A673 (cell line): ENCODE results near the gene NCOR1. TPM values are rescaled to one million over a fixed set of nuclear protein-coding genes. Genes with fewer than 3 reads are reported as not detected.

Experiments used
- BruUV-seq: library from RNA; stranded (reverse); fragments of 400-500 nt; replicated peaks from 2 replicates; lab custom pipeline; 2021; lab: Mats Ljungman, UMichigan
- CTCF ChIA-PET: fragments of 300-600 bp; sonication (Branson Sonifier 250); formaldehyde crosslinking; loops from one replicate; lab custom pipeline; 2022; ENCODE audit warnings: antibody characterized with exemption; lab: Charles Lee
- POLR2A ChIA-PET: fragments of 300-600 bp; sonication (Branson Sonifier 250); formaldehyde crosslinking; loops from one replicate; lab custom pipeline; 2022; ENCODE audit warnings: antibody characterized with exemption; ENCODE audit not compliant: low non-redundant PET; lab: Charles Lee
- DNase-seq: peaks from one replicate; pipeline ENCODE4 v3.0.0-alpha.2; 2015; ENCODE audit warnings: low spot score
- H3K27ac ChIP-seq: fragments of 200-600 bp; sonication (generic); 2 replicates; pipeline ENCODE4 v1.5.1; 2016; ENCODE audit warnings: mixed run types, low read depth, mild to moderate bottlenecking, mixed read lengths, antibody characterized with exemption, low read length; ENCODE audit not compliant: poor library complexity, severe bottlenecking
- H3K27me3 ChIP-seq: fragments of 200-600 bp; sonication (generic); replicated peaks from 2 replicates; pipeline ENCODE4 v1.6.1; 2017; ENCODE audit warnings: mixed run types, low read depth, mild to moderate bottlenecking, mixed read lengths, antibody characterized with exemption, low read length; ENCODE audit not compliant: insufficient read depth, poor library complexity
- H3K36me3 ChIP-seq: fragments of 200-600 bp; sonication (generic); 2 replicates; pipeline ENCODE4 v1.6.1; 2016; ENCODE audit warnings: mixed run types, mild to moderate bottlenecking, mixed read lengths, antibody characterized with exemption, low read length; ENCODE audit not compliant: insufficient read depth, poor library complexity, severe bottlenecking
- H3K4me1 ChIP-seq: fragments of 200-600 bp; sonication (generic); 2 replicates; pipeline ENCODE4 v1.6.1; 2017; ENCODE audit warnings: mixed run types, mild to moderate bottlenecking, mixed read lengths, antibody characterized with exemption, low read length; ENCODE audit not compliant: insufficient read depth, poor library complexity, severe bottlenecking
- H3K4me3 ChIP-seq: fragments of 200-600 bp; sonication (generic); 2 replicates; pipeline ENCODE4 v1.5.1; 2016; ENCODE audit warnings: low read depth, mixed run types, mild to moderate bottlenecking, mixed read lengths, low read length; ENCODE audit not compliant: poor library complexity, severe bottlenecking
- H3K9me3 ChIP-seq: fragments of 200-600 bp; sonication (generic); 2 replicates; pipeline ENCODE4 v1.6.1; 2016; ENCODE audit warnings: mixed run types, low read depth, mild to moderate bottlenecking, mixed read lengths, antibody characterized with exemption, low read length; ENCODE audit not compliant: poor library complexity, severe bottlenecking
- EZH2 ChIP-seq: fragments of 200-600 bp; sonication (generic); IDR thresholded peaks from 2 replicates; pipeline ENCODE4 v1.6.1; 2017; ENCODE audit warnings: borderline replicate concordance, low read depth, mild to moderate bottlenecking, mixed read lengths, antibody characterized with exemption, low read length; ENCODE audit not compliant: poor library complexity, severe bottlenecking
- intact Hi-C: fragments of 100-400 bp; cut with micrococcal nuclease; formaldehyde crosslinking; loops from one replicate; pipeline ENCODE4 v1.10.0; 2022; ENCODE audit not compliant: unreplicated experiment
- total RNA-seq: library from RNA; stranded (reverse); gene quantifications from 2 replicates; pipeline ENCODE4 v1.2.3, GENCODE V29; 2021
- TF ChIP-seq, protein P1 (sequence below): fragments of 300-800, 200-600 bp; sonication (generic); conservative IDR thresholded peaks from 2 replicates; pipeline ENCODE4 v1.5.1; 2017; ENCODE audit warnings: low read depth, mild to moderate bottlenecking, antibody characterized with exemption, low read length, moderate library complexity, mixed read lengths

NCOR1 gene
- total RNA-seq, 1 experiment from 2014 or later: 150 TPM

DNA sequence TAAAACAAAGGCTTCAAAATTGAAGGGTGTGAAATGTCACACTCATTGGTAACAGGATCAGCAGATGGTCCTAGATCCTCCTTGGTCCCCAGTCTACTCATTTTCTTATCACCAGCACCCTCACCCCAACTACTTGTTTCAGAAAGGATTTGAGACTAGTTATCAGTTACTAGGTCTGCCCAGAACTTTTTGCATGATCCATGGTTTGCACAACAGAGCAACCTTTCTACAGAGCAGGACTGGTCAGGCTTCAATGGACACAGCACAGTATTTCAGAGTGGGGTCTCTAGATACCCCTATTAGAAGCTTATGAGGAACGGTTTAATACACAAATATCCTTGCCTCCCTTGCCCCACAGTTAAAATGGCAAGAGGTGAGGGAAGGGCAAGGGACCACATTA, 190.1 kb downstream of the NCOR1 start:
- Histone ChIP-seq H3K4me1 (no peaks in the 10 kb centered on the region), H3K36me3 (peaks cover 69% of the 10 kb centered on the region), H3K4me3 (no peak overlapping the region), H3K9me3 (no peaks in the 10 kb centered on the region), H3K27ac (no peak overlapping the region), H3K27me3 (no peaks in the 10 kb centered on the region)
- TF ChIP-seq, protein P1, sequence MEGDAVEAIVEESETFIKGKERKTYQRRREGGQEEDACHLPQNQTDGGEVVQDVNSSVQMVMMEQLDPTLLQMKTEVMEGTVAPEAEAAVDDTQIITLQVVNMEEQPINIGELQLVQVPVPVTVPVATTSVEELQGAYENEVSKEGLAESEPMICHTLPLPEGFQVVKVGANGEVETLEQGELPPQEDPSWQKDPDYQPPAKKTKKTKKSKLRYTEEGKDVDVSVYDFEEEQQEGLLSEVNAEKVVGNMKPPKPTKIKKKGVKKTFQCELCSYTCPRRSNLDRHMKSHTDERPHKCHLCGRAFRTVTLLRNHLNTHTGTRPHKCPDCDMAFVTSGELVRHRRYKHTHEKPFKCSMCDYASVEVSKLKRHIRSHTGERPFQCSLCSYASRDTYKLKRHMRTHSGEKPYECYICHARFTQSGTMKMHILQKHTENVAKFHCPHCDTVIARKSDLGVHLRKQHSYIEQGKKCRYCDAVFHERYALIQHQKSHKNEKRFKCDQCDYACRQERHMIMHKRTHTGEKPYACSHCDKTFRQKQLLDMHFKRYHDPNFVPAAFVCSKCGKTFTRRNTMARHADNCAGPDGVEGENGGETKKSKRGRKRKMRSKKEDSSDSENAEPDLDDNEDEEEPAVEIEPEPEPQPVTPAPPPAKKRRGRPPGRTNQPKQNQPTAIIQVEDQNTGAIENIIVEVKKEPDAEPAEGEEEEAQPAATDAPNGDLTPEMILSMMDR: no peak
- no peak for TF ChIP-seq EZH2
- intact Hi-C loops: no loop called here
- no TSS peak for BruUV-seq
- CTCF ChIA-PET: no interaction called here
- POLR2A ChIA-PET: no interaction called here
- DNase-seq: no peak

DNA sequence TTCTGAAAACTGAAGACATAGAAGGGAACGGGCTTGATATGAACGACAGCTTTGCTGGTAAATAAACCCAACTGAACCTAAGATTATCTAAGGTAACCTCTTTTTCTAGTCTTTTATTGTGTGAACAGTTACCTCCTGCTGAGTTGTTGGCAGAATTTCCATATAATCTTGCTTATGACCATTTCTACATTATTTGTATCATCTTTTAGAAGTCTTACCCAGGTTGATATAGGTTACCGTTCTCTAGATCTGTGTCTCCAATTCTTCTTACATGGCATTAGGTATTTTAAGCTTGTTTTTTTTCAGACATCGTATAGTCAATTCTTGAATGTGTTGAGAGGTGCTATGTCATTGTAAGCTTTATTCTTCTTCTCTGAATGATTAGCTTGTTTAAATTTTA, 191.5 kb downstream of the NCOR1 start:
- Histone ChIP-seq H3K36me3 (peaks cover 58% of the 10 kb centered on the region), H3K4me1 (no peaks in the 10 kb centered on the region), H3K9me3 (no peaks in the 10 kb centered on the region), H3K4me3 (no peak overlapping the region), H3K27ac (no peak overlapping the region), H3K27me3 (no peaks in the 10 kb centered on the region)
- DNase-seq: no peak
- ChIA-PET POLR2A (no interaction called here), CTCF (no interaction called here)
- intact Hi-C loops: no loop called here
- BruUV-seq: no TSS peak
- TF ChIP-seq, protein P1: no peak
- TF ChIP-seq EZH2: no peak

DNA sequence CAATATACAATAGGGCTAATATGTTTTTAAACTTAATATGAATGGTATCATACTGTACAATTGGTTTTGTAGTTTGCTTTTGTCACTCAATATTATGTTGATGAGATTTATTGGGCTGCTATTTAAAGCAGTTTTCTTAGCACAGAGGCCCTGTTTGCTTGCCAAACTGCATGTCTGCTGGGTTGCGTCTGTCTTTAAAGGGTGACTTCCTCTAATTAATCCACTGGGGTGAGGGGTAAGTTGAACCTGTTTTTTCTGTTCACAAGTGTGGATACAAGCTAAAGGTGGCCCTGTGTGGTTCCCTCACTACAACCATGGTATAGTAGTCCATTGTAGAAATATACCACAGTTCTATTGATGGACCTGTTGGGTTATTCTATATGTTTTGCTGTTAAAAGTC, 196.0 kb downstream of the NCOR1 start:
- Histone ChIP-seq H3K27ac (no peak overlapping the region), H3K9me3 (no peaks in the 10 kb centered on the region), H3K27me3 (no peaks in the 10 kb centered on the region), H3K4me3 (no peak overlapping the region), H3K36me3 (peaks cover 42% of the 10 kb centered on the region), H3K4me1 (no peaks in the 10 kb centered on the region)
- BruUV-seq: no TSS peak
- ChIA-PET CTCF (no interaction called here), POLR2A (no interaction called here)
- intact Hi-C loops: no loop called here
- DNase-seq: no peak
- no peak for TF ChIP-seq EZH2
- TF ChIP-seq, protein P1: no peak
